ENCODE measurements around the gene HELZ2.
"Not testable (repeated sequence)": the region's sequence is repeated elsewhere in the genome, so short reads cannot be mapped to it uniquely, and the experiment has no call there.

Gene HELZ2

GRCh38 chr20:63612276-63612931 lies 38.4 kb upstream of the HELZ2 start:
- Histone ChIP-seq H3K4me1 (ENCODE audit: control insufficient read depth in 1 of 2, insufficient read depth in 2 of 2, low read length in 2 of 2) (no peaks in the 10 kb centered on the region), H3K4me3 (ENCODE audit: low read depth in 1 of 2, low read length in 2 of 2) (no peak overlapping the region), H3K36me3 (ENCODE audit: control insufficient read depth in 1 of 2, insufficient read depth in 2 of 2, low read length in 2 of 2) (peaks cover 3 to 14% of the 10 kb centered on the region in 2 donors), H3K9me3 (ENCODE audit: control insufficient read depth in 1 of 2, low read length in 2 of 2) (no peaks in the 10 kb centered on the region), H3K27ac (ENCODE audit: low read length) (no peak overlapping the region), H3K27me3 (ENCODE audit: low read depth, low read length) (no peaks in the 10 kb centered on the region)

DNA sequence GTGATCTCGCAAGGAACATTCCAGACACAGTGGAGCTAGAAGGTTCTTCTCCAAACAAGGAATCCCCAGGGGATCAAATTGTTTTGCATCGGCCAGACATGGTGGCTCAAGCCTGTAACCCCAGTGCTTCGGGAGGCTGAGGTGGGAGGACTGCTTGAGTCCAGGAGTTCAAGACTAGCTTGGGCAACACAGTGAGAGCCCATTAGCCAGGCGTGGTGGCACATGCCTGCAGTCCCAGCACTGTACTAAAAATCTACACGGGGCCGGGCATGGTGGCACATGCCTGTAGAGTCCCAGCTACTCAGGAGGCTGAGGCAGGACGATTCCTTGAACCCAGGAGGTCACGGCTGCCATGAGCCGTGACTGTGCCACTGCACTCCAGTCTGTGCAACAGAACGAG lies 37.6 kb upstream of the HELZ2 start:
- no peaks in the 10 kb centered on the region for H3K27me3 ChIP-seq (ENCODE audit: low read depth, low read length)
- H3K4me3 ChIP-seq (ENCODE audit: low read depth in 1 of 2, low read length in 2 of 2), result no peak overlapping the region
- no peak overlapping the region for H3K27ac ChIP-seq (ENCODE audit: low read length)
- H3K36me3 ChIP-seq (ENCODE audit: control insufficient read depth in 1 of 2, insufficient read depth in 2 of 2, low read length in 2 of 2), result peaks cover 3 to 9% of the 10 kb centered on the region in 2 donors
- no peaks in the 10 kb centered on the region for H3K9me3 ChIP-seq (ENCODE audit: control insufficient read depth in 1 of 2, low read length in 2 of 2)
- no peaks in the 10 kb centered on the region for H3K4me1 ChIP-seq (ENCODE audit: control insufficient read depth in 1 of 2, insufficient read depth in 2 of 2, low read length in 2 of 2)

GRCh38 chr20:63610581-63611435 lies 36.8 kb upstream of the HELZ2 start:
- H3K4me1 ChIP-seq (ENCODE audit: control insufficient read depth in 1 of 2, insufficient read depth in 2 of 2, low read length in 2 of 2), result no peaks in the 10 kb centered on the region
- no peaks in the 10 kb centered on the region for H3K27me3 ChIP-seq (ENCODE audit: low read depth, low read length)
- H3K27ac ChIP-seq (ENCODE audit: low read length), result no peak overlapping the region
- H3K4me3 ChIP-seq (ENCODE audit: low read depth in 1 of 2, low read length in 2 of 2), result no peak overlapping the region
- peaks cover 3% of the 10 kb centered on the region in 2 donors for H3K36me3 ChIP-seq (ENCODE audit: control insufficient read depth in 1 of 2, insufficient read depth in 2 of 2, low read length in 2 of 2)
- no peaks in the 10 kb centered on the region for H3K9me3 ChIP-seq (ENCODE audit: control insufficient read depth in 1 of 2, low read length in 2 of 2)

DNA sequence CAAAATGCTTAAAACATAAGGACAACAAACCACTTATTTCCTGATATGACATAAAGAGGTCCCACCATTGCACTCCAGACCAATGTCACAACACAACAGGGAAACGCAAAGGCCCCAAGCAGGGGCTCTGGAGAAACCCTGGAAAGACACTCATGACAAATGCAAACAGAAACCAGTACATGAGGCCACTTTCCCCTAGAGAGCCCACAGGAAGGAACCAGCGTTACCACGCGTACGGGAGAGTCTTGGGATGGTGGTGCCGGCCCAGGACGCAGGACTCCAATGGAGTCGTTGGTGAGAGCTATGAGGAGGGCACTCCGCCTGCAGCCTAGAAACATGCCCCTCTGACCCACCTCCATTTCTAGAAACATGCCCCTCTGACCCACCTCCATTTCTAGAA lies 32.6 kb upstream of the HELZ2 start:
- Histone ChIP-seq H3K36me3 (ENCODE audit: control insufficient read depth in 1 of 2, insufficient read depth in 2 of 2, low read length in 2 of 2) (peaks cover 13 to 20% of the 10 kb centered on the region in 2 donors), H3K27me3 (ENCODE audit: low read depth, low read length) (no peaks in the 10 kb centered on the region), H3K9me3 (ENCODE audit: control insufficient read depth in 1 of 2, low read length in 2 of 2) (no peaks in the 10 kb centered on the region), H3K27ac (ENCODE audit: low read length) (no peak overlapping the region), H3K4me1 (ENCODE audit: control insufficient read depth in 1 of 2, insufficient read depth in 2 of 2, low read length in 2 of 2) (no peaks in the 10 kb centered on the region), H3K4me3 (ENCODE audit: low read depth in 1 of 2, low read length in 2 of 2) (no peak overlapping the region)

- Histone ChIP-seq H3K4me1 (ENCODE audit: control insufficient read depth in 1 of 2, insufficient read depth in 2 of 2, low read length in 2 of 2) (no peaks in the 10 kb centered on the region), H3K36me3 (ENCODE audit: control insufficient read depth in 1 of 2, insufficient read depth in 2 of 2, low read length in 2 of 2) (peaks cover 17 to 54% of the 10 kb centered on the region in 2 donors), H3K27me3 (ENCODE audit: low read depth, low read length) (no peaks in the 10 kb centered on the region), H3K9me3 (ENCODE audit: control insufficient read depth in 1 of 2, low read length in 2 of 2) (no peaks in the 10 kb centered on the region), H3K27ac (ENCODE audit: low read length) (no peak overlapping the region), H3K4me3 (ENCODE audit: low read depth in 1 of 2, low read length in 2 of 2) (no peak overlapping the region)
These were observed 28.3 kb upstream of the HELZ2 start for GRCh38 chr20:63602321-63602720.

- peaks cover 17 to 54% of the 10 kb centered on the region in 2 donors for H3K36me3 ChIP-seq (ENCODE audit: control insufficient read depth in 1 of 2, insufficient read depth in 2 of 2, low read length in 2 of 2)
- H3K27ac ChIP-seq (ENCODE audit: low read length); H3K9me3 ChIP-seq (ENCODE audit: control insufficient read depth in 1 of 2, low read length in 2 of 2); H3K4me1 ChIP-seq (ENCODE audit: control insufficient read depth in 1 of 2, insufficient read depth in 2 of 2, low read length in 2 of 2); H3K4me3 ChIP-seq (ENCODE audit: low read depth in 1 of 2, low read length in 2 of 2); H3K27me3 ChIP-seq (ENCODE audit: low read depth, low read length): not testable (repeated sequence)
These were observed 27.6 kb upstream of the HELZ2 start for GRCh38 chr20:63601679-63602078.

- Histone ChIP-seq H3K4me1 (ENCODE audit: control insufficient read depth in 1 of 2, insufficient read depth in 2 of 2, low read length in 2 of 2) (no peaks in the 10 kb centered on the region), H3K27ac (ENCODE audit: low read length) (no peak overlapping the region), H3K36me3 (ENCODE audit: control insufficient read depth in 1 of 2, insufficient read depth in 2 of 2, low read length in 2 of 2) (peaks cover 22 to 65% of the 10 kb centered on the region in 2 donors), H3K4me3 (ENCODE audit: low read depth in 1 of 2, low read length in 2 of 2) (no peak overlapping the region), H3K27me3 (ENCODE audit: low read depth, low read length) (no peaks in the 10 kb centered on the region), H3K9me3 (ENCODE audit: control insufficient read depth in 1 of 2, low read length in 2 of 2) (no peaks in the 10 kb centered on the region)
These were observed 25.5 kb upstream of the HELZ2 start for GRCh38 chr20:63599396-63600050.

DNA sequence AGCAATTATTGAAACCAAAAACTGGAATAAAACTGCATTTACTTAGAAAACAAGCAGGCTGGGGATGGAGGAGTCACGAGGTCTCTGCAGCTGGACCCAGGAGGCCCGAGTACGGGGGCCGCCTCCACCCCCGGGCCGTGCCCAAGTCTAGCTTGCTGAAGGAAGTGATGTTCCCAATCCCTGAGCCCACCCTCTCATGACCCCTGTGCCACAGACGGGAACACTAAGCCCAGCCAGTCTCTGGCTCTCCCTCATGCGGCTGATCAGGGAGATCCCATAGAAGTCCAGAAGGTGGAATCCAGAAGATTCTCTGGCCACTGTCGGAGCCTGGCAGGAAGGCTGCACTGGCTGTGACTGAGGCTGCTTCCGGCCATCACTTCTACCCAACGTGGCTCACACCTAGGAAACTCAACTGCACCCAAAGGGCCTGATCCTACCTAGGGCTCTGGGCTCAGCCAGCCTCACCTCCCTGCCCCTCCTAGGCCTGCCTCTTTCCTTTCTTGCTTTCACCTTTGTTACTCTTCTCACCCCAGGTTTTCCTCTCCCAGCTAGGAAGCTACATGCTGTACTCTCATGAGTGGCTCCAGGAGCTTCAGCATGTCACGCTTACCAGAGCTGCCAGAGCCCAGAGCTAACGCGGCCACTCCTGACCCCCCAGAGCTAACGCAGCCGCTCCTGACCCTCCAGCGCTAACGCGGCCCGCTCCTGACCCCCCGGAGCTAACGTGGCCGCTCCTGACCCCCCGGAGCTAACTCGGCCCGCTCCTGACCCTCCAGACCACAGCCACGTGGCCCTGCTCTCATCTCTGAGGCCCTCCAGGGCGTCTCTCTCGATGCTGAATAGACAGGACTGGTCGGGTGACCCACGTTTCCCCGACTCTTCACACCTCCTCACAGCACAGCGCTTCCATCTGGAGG lies 24.7 kb upstream of the HELZ2 start:
- Histone ChIP-seq H3K4me3 (ENCODE audit: low read depth in 1 of 2, low read length in 2 of 2) (no peak overlapping the region), H3K36me3 (ENCODE audit: control insufficient read depth in 1 of 2, insufficient read depth in 2 of 2, low read length in 2 of 2) (peaks cover 22 to 60% of the 10 kb centered on the region in 2 donors), H3K4me1 (ENCODE audit: control insufficient read depth in 1 of 2, insufficient read depth in 2 of 2, low read length in 2 of 2) (no peaks in the 10 kb centered on the region)

GRCh38 chr20:63597651-63598478 lies 23.8 kb upstream of the HELZ2 start:
- H3K27ac ChIP-seq (ENCODE audit: low read length), result no peak overlapping the region
- no peaks in the 10 kb centered on the region for H3K4me1 ChIP-seq (ENCODE audit: control insufficient read depth in 1 of 2, insufficient read depth in 2 of 2, low read length in 2 of 2)
- no peaks in the 10 kb centered on the region for H3K9me3 ChIP-seq (ENCODE audit: control insufficient read depth in 1 of 2, low read length in 2 of 2)
- H3K4me3 ChIP-seq (ENCODE audit: low read depth in 1 of 2, low read length in 2 of 2), result no peak overlapping the region
- H3K36me3 ChIP-seq (ENCODE audit: control insufficient read depth in 1 of 2, insufficient read depth in 2 of 2, low read length in 2 of 2), result peaks cover 26 to 59% of the 10 kb centered on the region in 2 donors
- H3K27me3 ChIP-seq (ENCODE audit: low read depth, low read length), result no peaks in the 10 kb centered on the region

More for the DNA sequence above, 24.7 kb upstream of the HELZ2 start:
- no peak overlapping the region for H3K27ac ChIP-seq (ENCODE audit: low read length)
- H3K27me3 ChIP-seq (ENCODE audit: low read depth, low read length), result no peaks in the 10 kb centered on the region
- no peaks in the 10 kb centered on the region for H3K9me3 ChIP-seq (ENCODE audit: control insufficient read depth in 1 of 2, low read length in 2 of 2)

DNA sequence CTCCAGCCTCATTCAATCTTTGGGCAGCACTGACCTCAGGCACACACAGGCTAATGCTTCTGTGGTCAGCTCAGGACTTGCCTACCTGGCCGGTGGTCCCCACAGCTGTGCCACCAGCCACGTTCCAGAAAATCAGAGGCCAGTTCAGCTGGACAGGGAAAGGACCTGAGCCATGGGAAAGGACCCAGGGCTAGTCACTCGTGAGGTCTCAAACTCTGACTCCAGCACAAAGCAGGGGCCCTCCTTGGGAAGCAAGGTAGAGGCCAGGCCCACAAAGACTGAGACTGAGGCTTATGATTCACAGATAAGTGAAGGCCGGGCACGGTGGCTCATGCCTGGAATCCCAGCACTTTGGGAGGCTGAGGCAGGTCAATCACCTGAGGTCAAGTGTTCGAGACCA lies 22.4 kb upstream of the HELZ2 start:
- Histone ChIP-seq H3K27ac (ENCODE audit: low read length) (no peak overlapping the region), H3K9me3 (ENCODE audit: control insufficient read depth in 1 of 2, low read length in 2 of 2) (no peaks in the 10 kb centered on the region), H3K27me3 (ENCODE audit: low read depth, low read length) (no peaks in the 10 kb centered on the region), H3K36me3 (ENCODE audit: control insufficient read depth in 1 of 2, insufficient read depth in 2 of 2, low read length in 2 of 2) (peaks cover 19 to 60% of the 10 kb centered on the region in 2 donors), H3K4me1 (ENCODE audit: control insufficient read depth in 1 of 2, insufficient read depth in 2 of 2, low read length in 2 of 2) (no peaks in the 10 kb centered on the region), H3K4me3 (ENCODE audit: low read depth in 1 of 2, low read length in 2 of 2) (no peak overlapping the region)

All from muscle layer of duodenum (tissue), 2 donors.